ENCODE data around the gene ELMOD1.
"Not testable (repeated sequence)": the region's sequence is repeated elsewhere in the genome, so short reads cannot be mapped to it uniquely, and the experiment has no call there.

The ELMOD1 gene

GRCh38 chr11:107590460-107591377, at the start of gene ELMOD1:
Gene ELMOD1, plus strand, starts transcription at chr11:107591147. Its CDS starts 27,043 bp downstream, at chr11:107618190.
- no peak for DNase-seq (ENCODE audit: low read depth)

GRCh38 chr11:107545101-107545514, 45.8 kb upstream of the ELMOD1 start:
- DNase-seq (ENCODE audit: low read depth) = no peak

GRCh38 chr11:107547961-107548360, 43.0 kb upstream of the ELMOD1 start:
- no peak for DNase-seq (ENCODE audit: low read depth)

GRCh38 chr11:107549253-107549953, 41.5 kb upstream of the ELMOD1 start:
- no peak for DNase-seq (ENCODE audit: low read depth)

GRCh38 chr11:107549954-107550285, 41.0 kb upstream of the ELMOD1 start:
- no peak for DNase-seq (ENCODE audit: low read depth)

- DNase-seq (ENCODE audit: low read depth) = no peak
Measured at GRCh38 chr11:107550304-107550703, 40.6 kb upstream of the ELMOD1 start.

GRCh38 chr11:107561688-107562087, 29.3 kb upstream of the ELMOD1 start:
- DNase-seq (ENCODE audit: low read depth) = no peak

- DNase-seq (ENCODE audit: low read depth) = no peak
Measured at GRCh38 chr11:107562647-107563208, 28.2 kb upstream of the ELMOD1 start.

- DNase-seq (ENCODE audit: low read depth) = no peak
Measured at GRCh38 chr11:107563702-107564101, 27.2 kb upstream of the ELMOD1 start.

GRCh38 chr11:107564877-107565218, 26.1 kb upstream of the ELMOD1 start:
- no peak for DNase-seq (ENCODE audit: low read depth)

- DNase-seq (ENCODE audit: low read depth) = peak; percentile 58
Measured at GRCh38 chr11:107565219-107565937, 25.6 kb upstream of the ELMOD1 start, which contains the start of gene ALKBH8. Gene ALKBH8, minus strand, starts transcription at chr11:107565735. Its CDS starts 4,842 bp downstream, at chr11:107560893.

- DNase-seq (ENCODE audit: low read depth) = not testable (repeated sequence)
Measured at GRCh38 chr11:107565955-107566501, 24.9 kb upstream of the ELMOD1 start.

GRCh38 chr11:107566569-107566968, 24.4 kb upstream of the ELMOD1 start:
- no peak for DNase-seq (ENCODE audit: low read depth)

GRCh38 chr11:107567739-107568335, 23.1 kb upstream of the ELMOD1 start:
- DNase-seq (ENCODE audit: low read depth) = no peak

- no peak for DNase-seq (ENCODE audit: low read depth)
Measured at GRCh38 chr11:107570015-107570414, 20.9 kb upstream of the ELMOD1 start.

- no peak for DNase-seq (ENCODE audit: low read depth)
Measured at GRCh38 chr11:107573438-107573837, 17.5 kb upstream of the ELMOD1 start.

GRCh38 chr11:107576497-107577345, 14.2 kb upstream of the ELMOD1 start:
- DNase-seq (ENCODE audit: low read depth) = peak; percentile 38

- DNase-seq (ENCODE audit: low read depth) = no peak
Measured at GRCh38 chr11:107577346-107577711, 13.6 kb upstream of the ELMOD1 start.

- not testable (repeated sequence) for DNase-seq (ENCODE audit: low read depth)
Measured at GRCh38 chr11:107579169-107579568, 11.8 kb upstream of the ELMOD1 start.

GRCh38 chr11:107581147-107581546, 9.8 kb upstream of the ELMOD1 start:
- DNase-seq (ENCODE audit: low read depth) = no peak
